Astrocyte of the spinal cord (primary cell): Measurements from ENCODE around the gene INCA1.

Experiments
- DNase-seq: peaks from one replicate; pipeline ENCODE4 v3.0.0; 2011; ENCODE audit warnings: low read depth, low spot score
- H3K4me3 ChIP-seq: 2 replicates; pipeline ENCODE4 v1.5.1; 2011; ENCODE audit warnings: low read depth, mild to moderate bottlenecking, low read length, moderate library complexity
- in situ Hi-C: cut with HindIII; loops from 2 replicates; pipeline ENCODE4 v1.10.0; 2017; ENCODE audit warnings: low sequenced_read_pairs
- TF ChIP-seq, protein P1 (sequence below): IDR thresholded peaks from 2 replicates; pipeline ENCODE4 v1.5.1; 2012; ENCODE audit warnings: low read depth, mild to moderate bottlenecking, low read length, inconsistent platforms

The INCA1 gene

GRCh38 chr17:4959261-4959965 is 37.9 kb downstream of the INCA1 start:
- in situ Hi-C loops: no loop called here
- TF ChIP-seq, protein P1, sequence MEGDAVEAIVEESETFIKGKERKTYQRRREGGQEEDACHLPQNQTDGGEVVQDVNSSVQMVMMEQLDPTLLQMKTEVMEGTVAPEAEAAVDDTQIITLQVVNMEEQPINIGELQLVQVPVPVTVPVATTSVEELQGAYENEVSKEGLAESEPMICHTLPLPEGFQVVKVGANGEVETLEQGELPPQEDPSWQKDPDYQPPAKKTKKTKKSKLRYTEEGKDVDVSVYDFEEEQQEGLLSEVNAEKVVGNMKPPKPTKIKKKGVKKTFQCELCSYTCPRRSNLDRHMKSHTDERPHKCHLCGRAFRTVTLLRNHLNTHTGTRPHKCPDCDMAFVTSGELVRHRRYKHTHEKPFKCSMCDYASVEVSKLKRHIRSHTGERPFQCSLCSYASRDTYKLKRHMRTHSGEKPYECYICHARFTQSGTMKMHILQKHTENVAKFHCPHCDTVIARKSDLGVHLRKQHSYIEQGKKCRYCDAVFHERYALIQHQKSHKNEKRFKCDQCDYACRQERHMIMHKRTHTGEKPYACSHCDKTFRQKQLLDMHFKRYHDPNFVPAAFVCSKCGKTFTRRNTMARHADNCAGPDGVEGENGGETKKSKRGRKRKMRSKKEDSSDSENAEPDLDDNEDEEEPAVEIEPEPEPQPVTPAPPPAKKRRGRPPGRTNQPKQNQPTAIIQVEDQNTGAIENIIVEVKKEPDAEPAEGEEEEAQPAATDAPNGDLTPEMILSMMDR: no peak
- H3K4me3 ChIP-seq: no peak overlapping the region

GRCh38 chr17:4958102-4958501 is 39.2 kb downstream of the INCA1 start:
- TF ChIP-seq, protein P1: no peak
- no peak overlapping the region for H3K4me3 ChIP-seq
- in situ Hi-C loops: no loop called here
- no peak for DNase-seq

More at GRCh38 chr17:4959261-4959965, 37.9 kb downstream of the INCA1 start:
- DNase-seq: no peak

DNA sequence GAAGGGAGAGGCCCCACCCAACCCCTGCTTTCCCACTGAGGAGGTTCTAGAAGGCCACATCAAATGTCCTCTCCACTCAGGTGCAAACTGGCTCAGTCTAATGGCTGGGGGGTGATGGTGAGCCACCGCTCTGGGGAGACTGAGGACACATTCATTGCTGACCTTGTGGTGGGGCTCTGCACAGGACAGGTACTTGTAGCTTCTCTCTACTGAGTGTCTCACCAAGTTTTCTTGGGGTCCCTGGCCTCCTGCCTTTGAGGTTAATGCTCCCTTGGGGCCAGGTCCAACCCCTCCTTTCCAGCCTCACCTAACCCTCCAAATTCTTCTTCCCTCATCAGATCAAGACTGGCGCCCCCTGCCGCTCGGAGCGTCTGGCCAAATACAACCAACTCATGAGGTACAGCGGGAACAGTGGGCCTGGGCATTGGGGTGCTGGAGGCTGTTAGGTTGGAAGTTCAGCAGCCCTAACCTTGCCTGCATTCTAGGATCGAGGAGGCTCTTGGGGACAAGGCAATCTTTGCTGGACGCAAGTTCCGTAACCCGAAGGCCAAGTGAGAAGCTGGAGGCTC is 40.7 kb downstream of the INCA1 start:
- no peak overlapping the region for H3K4me3 ChIP-seq
- in situ Hi-C loops: no loop called here
- TF ChIP-seq, protein P1: peak; percentile 16
- DNase-seq: no peak

- in situ Hi-C loops: no loop called here
- no peak overlapping the region for H3K4me3 ChIP-seq
These were observed 42.2 kb downstream of the INCA1 start for GRCh38 chr17:4955091-4955490.

DNA sequence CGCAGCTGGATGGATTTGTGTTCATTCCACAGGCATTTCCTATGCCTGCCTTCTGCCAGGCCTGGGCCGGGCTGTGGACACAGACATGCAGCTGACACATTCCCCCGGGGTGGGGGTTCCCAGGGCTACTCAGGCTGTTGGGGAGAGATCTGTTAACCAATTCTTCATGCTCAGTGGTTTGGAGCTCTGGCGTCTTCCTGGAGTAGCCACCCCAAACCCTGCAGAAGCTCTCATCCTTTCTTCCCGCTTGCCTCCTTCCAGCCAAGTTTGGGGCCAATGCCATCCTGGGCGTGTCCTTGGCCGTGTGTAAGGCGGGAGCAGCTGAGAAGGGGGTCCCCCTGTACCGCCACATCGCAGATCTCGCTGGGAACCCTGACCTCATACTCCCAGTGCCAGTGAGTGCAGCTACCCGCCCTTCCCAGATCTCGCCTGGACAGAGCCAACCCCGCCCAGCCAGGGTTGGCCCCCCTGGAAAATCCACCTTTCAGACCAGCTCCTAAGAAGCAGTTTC is 43.8 kb downstream of the INCA1 start:
- TF ChIP-seq, protein P1: no peak
- H3K4me3 ChIP-seq: no peak overlapping the region
- DNase-seq: peak; percentile 70
- in situ Hi-C loops: no loop called here

More at GRCh38 chr17:4955091-4955490, 42.2 kb downstream of the INCA1 start:
- TF ChIP-seq, protein P1: no peak
- DNase-seq: no peak

GRCh38 chr17:4951486-4951885 is 45.8 kb downstream of the INCA1 start:
- in situ Hi-C loops: no loop called here
- no peak overlapping the region for H3K4me3 ChIP-seq
- TF ChIP-seq, protein P1: no peak
- no peak for DNase-seq
